ENCODE measurements around the gene ESD. TPM values are rescaled to one million over a fixed set of nuclear protein-coding genes. Genes with fewer than 3 reads are reported as not detected.

ESD gene
- total and polyA plus RNA-seq, 10 of the 15 experiments (the other 5 are each of a cell fraction or from before 2014, with no cell fraction given) = 105 to 387 (median 195) TPM

- TF ChIP-seq BCLAF1 (IDR thresholded peaks at IDR 0.05) (no peak), SMARCA5 (IDR thresholded peaks at IDR 0.05) (no peak), PBX3 (IDR thresholded peaks at IDR 0.05; ENCODE audit: insufficient replicate concordance, low read depth, low read length) (no peak), MYC (IDR thresholded peaks at IDR 0.05; ENCODE audit: insufficient read depth, insufficient read length, insufficient replicate concordance, low read length, severe bottlenecking) (no peak)
Observed at GRCh38 chr13:46817838-46818476, 21.0 kb upstream of the ESD start (continued).

DNA sequence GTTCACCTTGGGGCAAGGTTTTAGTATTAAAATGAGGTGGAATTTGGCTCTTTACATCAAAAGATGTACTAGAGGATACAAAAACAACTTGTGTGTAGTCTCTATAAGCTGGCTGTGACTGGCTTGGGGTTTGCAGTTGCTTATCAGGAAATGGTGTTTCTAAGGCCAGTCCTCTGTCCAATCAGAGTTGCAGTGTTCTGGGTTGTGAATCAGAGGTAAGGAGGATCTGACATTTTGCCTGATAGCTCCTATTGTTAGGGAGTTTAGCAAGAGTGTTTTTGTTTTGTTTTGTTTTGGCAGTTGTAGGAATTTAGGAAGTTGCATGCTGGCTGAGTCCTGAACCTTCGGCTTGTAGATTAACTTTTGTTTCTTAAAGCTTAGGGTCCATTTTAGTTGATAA is 20.1 kb upstream of the ESD start:
- no peaks in the 10 kb centered on the region for H3K79me2 ChIP-seq (ENCODE audit: control insufficient read depth, insufficient read depth, low read length)
- WGBS (ENCODE audit: insufficient coverage, insufficient replicate concordance, low lambda C conversion rate, missing lambda C conversion rate) = 0% methylated on average over 1 of the region's 1 CpG
- ChIA-PET POLR2A (no interaction called here), RAD21 (ENCODE audit: unreplicated experiment) (no interaction called here), SMC1A (ENCODE audit: uncharacterized antibody, unreplicated experiment) (no interaction called here), CTCF (no interaction called here)
- H2AFZ ChIP-seq (ENCODE audit: control insufficient read depth, low read depth, low read length) = no peak overlapping the region
- TF ChIP-seq RAD51 (IDR thresholded peaks at IDR 0.05) = no peak
- no peak overlapping the region for H3K27ac ChIP-seq (ENCODE audit: control insufficient read depth, insufficient read depth)
- H4K20me1 ChIP-seq (ENCODE audit: control insufficient read depth, insufficient read depth) = no peaks in the 10 kb centered on the region
- peaks cover 0 to 4% of the 10 kb centered on the region in 2 experiments; a peak in 1 of 4 replicates for H3K27me3 ChIP-seq (replicated peaks in 1 of 2; ENCODE audit: control insufficient read depth in 2 of 2, insufficient read depth in 2 of 2, low read length in 1 of 2)
- intact Hi-C loops (cut with micrococcal nuclease; ENCODE audit: unreplicated experiment) = no loop called here
- no peak overlapping the region for H3K4me2 ChIP-seq (ENCODE audit: control insufficient read depth, insufficient read depth)
- peaks cover 9% of the 10 kb centered on the region; the same call in 2 of the 3 replicates for H3K9me3 ChIP-seq (replicated peaks; ENCODE audit: control insufficient read depth, insufficient read depth, low read length)
- in situ Hi-C loops (cut with MboI) = no loop called here
- no peaks in the 10 kb centered on the region for H3K36me3 ChIP-seq (ENCODE audit: control insufficient read depth in 2 of 2, insufficient read depth in 2 of 2, low read length in 1 of 2)
- H3K4me1 ChIP-seq (ENCODE audit: control insufficient read depth, insufficient read depth, low read length) = no peaks in the 10 kb centered on the region
- DNase-seq (ENCODE audit: low read depth, low spot score) (no peak), FAIRE-seq (no peak), ATAC-seq (no peak)
- H3K9ac ChIP-seq (ENCODE audit: control insufficient read depth, insufficient read depth, low read length) = no peak overlapping the region
- BruUV-seq (replicated peaks) = no TSS peak
- H3K4me3 ChIP-seq = no peak overlapping the region
